NB4 (cell line): ENCODE measurements around the gene CLDN5.

Experiments used
- DNase-seq: peaks from one replicate; pipeline ENCODE4 v3.0.0; 2010; ENCODE audit warnings: low read depth
- H3K4me3 ChIP-seq: one replicate; pipeline ENCODE4 v1.5.1; 2011; ENCODE audit warnings: mild to moderate bottlenecking, low read depth, low read length, moderate library complexity
- MYC ChIP-seq: IDR thresholded peaks from 2 replicates; pipeline ENCODE4 v1.6.1; 2011; ENCODE audit warnings: low read depth, low read length
- POLR2A ChIP-seq: IDR thresholded peaks from 2 replicates; pipeline ENCODE4 v1.6.1; 2011; ENCODE audit warnings: mild to moderate bottlenecking; ENCODE audit not compliant: insufficient read length; ENCODE audit errors: extremely low read depth
- TF ChIP-seq, protein P1 (sequence below): IDR thresholded peaks from 2 replicates; pipeline ENCODE4 v1.6.1; 2011; ENCODE audit warnings: low read depth, low read length
- TF ChIP-seq, protein P2 (sequence below): IDR thresholded peaks from one replicate; pipeline ENCODE4 v1.5.1; 2012; ENCODE audit warnings: low read depth, low read length

The CLDN5 gene

DNA sequence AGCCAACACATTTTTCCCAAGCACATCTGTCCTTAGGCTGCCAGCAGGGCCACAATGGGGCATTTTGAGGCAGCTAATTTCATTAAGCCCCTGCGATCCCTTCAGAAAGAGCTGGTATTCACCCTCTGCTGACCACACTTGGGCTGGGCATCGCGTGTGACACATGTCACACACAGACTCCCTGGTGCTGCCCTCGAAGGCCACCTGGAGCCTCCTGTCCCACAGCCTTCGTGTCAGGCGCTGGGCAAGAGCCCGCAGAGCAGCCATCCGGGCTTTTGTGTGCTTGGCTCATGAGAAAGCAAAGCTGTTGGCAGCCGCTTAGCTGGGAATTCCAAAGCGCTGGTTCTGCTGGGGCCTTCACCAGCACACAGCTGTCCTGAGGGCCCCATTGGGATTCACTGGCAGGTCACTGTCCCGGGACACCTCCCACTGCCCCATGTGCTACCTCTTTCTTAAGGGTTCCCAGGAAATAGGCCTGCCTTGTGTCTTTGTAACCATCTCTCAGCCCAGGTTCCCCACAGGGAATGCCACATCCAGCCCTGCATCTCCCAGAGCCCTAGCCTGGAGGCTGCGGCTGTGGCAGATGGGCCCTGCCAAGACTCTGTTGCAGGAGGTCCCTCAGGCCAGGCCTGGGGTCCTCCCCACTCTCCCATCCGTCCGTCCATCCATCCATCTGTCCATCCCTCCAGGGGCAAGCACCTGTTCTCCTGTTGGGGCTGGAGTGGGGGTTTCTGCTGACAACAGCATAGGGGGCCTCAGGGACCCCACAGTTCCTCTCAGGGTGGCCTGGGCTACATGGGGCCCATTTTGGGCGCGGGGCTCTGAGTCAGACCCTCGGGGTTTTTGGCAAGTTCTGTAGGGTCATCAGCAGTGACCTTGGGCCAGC lies 4.9 kb downstream of the CLDN5 start:
- DNase-seq, result no peak
- no peak overlapping the region for H3K4me3 ChIP-seq
- no peak for TF ChIP-seq POLR2A
- TF ChIP-seq, protein P1, sequence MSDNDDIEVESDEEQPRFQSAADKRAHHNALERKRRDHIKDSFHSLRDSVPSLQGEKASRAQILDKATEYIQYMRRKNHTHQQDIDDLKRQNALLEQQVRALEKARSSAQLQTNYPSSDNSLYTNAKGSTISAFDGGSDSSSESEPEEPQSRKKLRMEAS, result no peak
- TF ChIP-seq, protein P2, sequence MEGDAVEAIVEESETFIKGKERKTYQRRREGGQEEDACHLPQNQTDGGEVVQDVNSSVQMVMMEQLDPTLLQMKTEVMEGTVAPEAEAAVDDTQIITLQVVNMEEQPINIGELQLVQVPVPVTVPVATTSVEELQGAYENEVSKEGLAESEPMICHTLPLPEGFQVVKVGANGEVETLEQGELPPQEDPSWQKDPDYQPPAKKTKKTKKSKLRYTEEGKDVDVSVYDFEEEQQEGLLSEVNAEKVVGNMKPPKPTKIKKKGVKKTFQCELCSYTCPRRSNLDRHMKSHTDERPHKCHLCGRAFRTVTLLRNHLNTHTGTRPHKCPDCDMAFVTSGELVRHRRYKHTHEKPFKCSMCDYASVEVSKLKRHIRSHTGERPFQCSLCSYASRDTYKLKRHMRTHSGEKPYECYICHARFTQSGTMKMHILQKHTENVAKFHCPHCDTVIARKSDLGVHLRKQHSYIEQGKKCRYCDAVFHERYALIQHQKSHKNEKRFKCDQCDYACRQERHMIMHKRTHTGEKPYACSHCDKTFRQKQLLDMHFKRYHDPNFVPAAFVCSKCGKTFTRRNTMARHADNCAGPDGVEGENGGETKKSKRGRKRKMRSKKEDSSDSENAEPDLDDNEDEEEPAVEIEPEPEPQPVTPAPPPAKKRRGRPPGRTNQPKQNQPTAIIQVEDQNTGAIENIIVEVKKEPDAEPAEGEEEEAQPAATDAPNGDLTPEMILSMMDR, result no peak
- TF ChIP-seq MYC, result no peak

DNA sequence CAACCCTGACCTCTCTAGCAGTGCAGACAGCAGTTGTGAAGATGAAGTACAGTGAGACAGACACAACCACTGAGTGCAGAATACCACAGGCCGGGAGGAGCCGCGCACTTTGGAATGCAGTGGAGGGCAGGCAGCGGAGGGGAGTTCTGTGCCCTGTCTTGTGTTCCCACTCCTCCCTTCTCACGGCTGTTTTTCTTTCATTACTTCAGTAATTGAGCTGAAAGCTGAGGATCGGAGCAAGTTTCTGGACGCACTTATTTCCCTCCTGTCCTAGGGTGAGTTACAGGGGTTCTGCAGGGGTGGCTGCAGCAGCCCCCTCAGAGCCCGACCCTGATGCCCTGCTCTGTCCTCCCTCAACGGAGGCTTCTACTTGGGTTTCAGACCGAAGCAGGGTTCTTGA lies 5.6 kb downstream of the CLDN5 start:
- DNase-seq, result no peak
- no peak overlapping the region for H3K4me3 ChIP-seq
- TF ChIP-seq MYC (no peak), POLR2A (no peak)
- TF ChIP-seq, protein P1, result no peak
- TF ChIP-seq, protein P2, result no peak

DNA sequence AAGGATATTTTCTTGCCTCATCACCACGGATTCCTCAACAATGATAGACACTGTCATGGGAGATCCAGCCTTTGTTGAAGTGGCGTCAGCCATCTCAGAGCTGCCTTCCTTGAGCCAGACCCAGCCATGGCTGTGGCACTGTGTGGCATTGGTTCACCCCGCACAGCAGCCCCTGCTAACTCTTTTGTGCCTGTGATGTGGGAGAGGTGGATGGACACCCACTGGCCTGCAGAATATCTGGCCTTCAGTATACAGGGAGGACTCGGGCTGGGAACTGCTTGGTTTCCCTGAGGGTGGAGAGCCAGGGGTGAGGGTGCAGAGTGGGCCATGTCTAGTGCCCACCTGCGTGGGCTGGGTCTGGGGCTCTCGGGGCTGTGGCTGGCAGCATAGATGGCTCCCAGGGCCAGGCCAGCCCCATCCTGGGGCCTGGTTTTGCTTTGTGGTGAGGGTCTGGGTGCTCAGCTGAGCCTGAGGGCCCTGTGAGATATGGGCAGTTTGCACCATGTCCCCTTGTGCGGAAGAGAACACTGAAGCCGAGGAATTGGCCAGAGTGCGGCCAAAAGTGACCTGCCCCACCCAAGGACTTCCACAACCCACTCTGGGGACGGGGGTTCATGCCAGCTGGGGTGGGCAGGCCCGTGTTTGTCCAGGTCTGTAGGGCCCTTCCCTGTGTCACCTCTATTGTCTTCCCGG lies 6.1 kb downstream of the CLDN5 start:
- TF ChIP-seq POLR2A, result no peak
- TF ChIP-seq MYC, result no peak
- TF ChIP-seq, protein P1, result no peak
- TF ChIP-seq, protein P2, result no peak
- no peak for DNase-seq
- no peak overlapping the region for H3K4me3 ChIP-seq

DNA sequence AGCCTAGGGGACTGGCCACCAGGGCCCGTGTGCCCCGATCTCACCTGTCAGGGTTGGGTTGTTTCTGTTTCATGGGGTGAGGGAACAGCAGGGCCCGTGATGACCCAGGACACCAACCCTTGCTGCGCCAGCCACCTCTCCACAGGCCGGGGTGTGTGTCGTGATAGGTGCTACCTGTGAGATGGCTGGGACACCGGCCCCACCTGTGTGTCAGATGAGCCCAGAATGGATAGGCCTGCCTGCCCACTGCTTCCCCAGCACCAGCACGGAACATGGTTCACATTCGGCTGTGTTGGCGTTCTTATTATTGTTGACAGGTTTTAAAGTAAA lies 7.1 kb downstream of the CLDN5 start:
- no peak for DNase-seq
- H3K4me3 ChIP-seq, result no peak overlapping the region
- TF ChIP-seq, protein P1, result no peak
- TF ChIP-seq POLR2A, result no peak
- TF ChIP-seq, protein P2, result no peak

DNA sequence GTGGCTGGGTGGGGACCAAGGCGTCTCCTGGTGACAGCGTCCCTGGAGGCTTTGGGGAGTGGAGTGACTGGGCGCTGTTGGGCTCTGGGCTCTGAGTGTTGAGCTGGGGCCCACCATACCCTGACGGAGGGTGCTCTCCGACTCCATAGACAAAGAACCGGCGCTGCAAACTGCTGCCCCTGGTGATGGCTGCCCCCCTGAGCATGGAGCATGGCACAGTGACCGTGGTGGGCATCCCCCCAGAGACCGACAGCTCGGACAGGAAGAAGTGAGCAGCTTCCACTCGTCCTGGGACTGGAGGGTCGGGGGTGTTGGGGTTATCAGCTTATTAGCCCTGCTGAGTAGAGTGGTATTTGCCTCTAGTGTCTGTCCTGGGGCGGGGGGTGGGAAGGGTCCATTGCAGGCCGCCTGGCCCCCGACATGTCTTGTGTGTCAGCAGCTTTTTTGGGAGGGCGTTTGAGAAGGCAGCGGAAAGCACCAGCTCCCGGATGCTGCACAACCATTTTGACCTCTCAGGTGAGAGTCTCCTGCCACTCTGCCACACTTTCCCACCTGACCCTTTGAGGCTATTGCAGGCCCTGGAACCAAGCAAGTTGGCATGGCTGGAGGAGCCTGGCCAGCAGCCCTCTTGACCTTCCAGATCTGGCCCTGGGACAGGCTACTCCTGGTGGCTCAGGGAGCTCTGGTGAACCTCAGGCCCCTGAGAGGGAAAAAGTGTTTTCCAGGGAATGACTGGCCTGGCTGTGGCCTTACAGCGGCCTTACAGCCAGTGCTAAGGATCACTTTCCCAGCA lies 7.6 kb downstream of the CLDN5 start:
- H3K4me3 ChIP-seq, result no peak overlapping the region
- no peak for DNase-seq
- TF ChIP-seq, protein P1, result no peak
- TF ChIP-seq POLR2A, result no peak
